HCT116 (cell line): ENCODE data around the gene CARNS1. TPM values are rescaled to one million over a fixed set of nuclear protein-coding genes. Genes with fewer than 3 reads are reported as not detected.

Experiments used
- ATAC-seq: fragments of 200-7000 bp; cut with Tn5 transposase; 2 replicates; pipeline ENCODE4 v1.9.1; 2020; ENCODE audit warnings: mild to moderate bottlenecking, moderate library complexity
- BruUV-seq: library from RNA; stranded (reverse); fragments of 400-500 nt; replicated peaks from 2 replicates; lab custom pipeline; 2021; lab: Mats Ljungman, UMichigan
- CTCF ChIA-PET: fragments of 300-600 bp; sonication (Branson Sonifier 250); formaldehyde crosslinking; loops from one replicate; lab custom pipeline; 2021; ENCODE audit warnings: antibody characterized with exemption; lab: Charles Lee
- POLR2A ChIA-PET: fragments of 300-600, 350-600 bp; sonication (Branson Sonifier 250); formaldehyde crosslinking; loops from one replicate; lab custom pipeline; 2021; ENCODE audit warnings: antibody characterized with exemption; lab: Charles Lee
- RAD21 ChIA-PET, 2 experiments: fragments of 300-600 bp; sonication (Branson Sonifier 250); formaldehyde crosslinking; loops; one replicate each; lab custom pipeline; 2023; ENCODE audit warnings: low total read pairs in 2 of 2; ENCODE audit not compliant: uncharacterized antibody in 2 of 2, unreplicated experiment in 2 of 2, low non-redundant PET in 1 of 2; lab: Charles Lee
- DNase-seq: peaks from one replicate; pipeline ENCODE4 v3.0.0-alpha.2; 2010; ENCODE audit warnings: low read depth, low spot score
- H2AFZ ChIP-seq: fragments of 200-600 bp; shearing (Covaris generic), sonication (generic); 2 replicates; pipeline ENCODE4 v1.6.1; 2017; ENCODE audit warnings: low read depth, mixed run types, mixed read lengths, antibody characterized with exemption, low read length; ENCODE audit not compliant: poor library complexity, severe bottlenecking
- H3K27ac ChIP-seq: 2 replicates; pipeline ENCODE4 v1.5.1; 2012; ENCODE audit warnings: low read depth, low read length
- H3K27me3 ChIP-seq: fragments of 200-600 bp; sonication (generic); 2 replicates; pipeline ENCODE4 v1.6.1; 2016; ENCODE audit warnings: mixed run types, low read length, mixed read lengths; ENCODE audit not compliant: insufficient read depth
- H3K36me3 ChIP-seq, 2 experiments: fragments of 200-500 bp in 1 of 2; fragments of 200-600 bp in 1 of 2; sonication (Bioruptor generic) in 1 of 2; sonication (generic) in 1 of 2; 2 replicates each; pipeline versions ENCODE4 v1.5.1 to v1.6.1; 2014 to 2016; ENCODE audit warnings: low read length in 2 of 2, inconsistent platforms in 1 of 2, mixed read lengths in 1 of 2, mixed run types in 1 of 2; ENCODE audit not compliant: insufficient read depth in 2 of 2, control insufficient read depth in 1 of 2
- H3K4me1 ChIP-seq, 2 experiments: fragments of 200-600 bp in 1 of 2; sonication (generic) in 1 of 2; 2 replicates each; pipeline versions ENCODE4 v1.5.1 to v1.6.1; 2012 to 2017; ENCODE audit warnings: low read length in 2 of 2, inconsistent platforms in 1 of 2, mild to moderate bottlenecking in 1 of 2, mixed read lengths in 1 of 2, mixed run types in 1 of 2, moderate library complexity in 1 of 2; ENCODE audit not compliant: insufficient read depth in 2 of 2, control insufficient read depth in 1 of 2
- H3K4me2 ChIP-seq: fragments of 200-600 bp; sonication (generic); 2 replicates; pipeline ENCODE4 v1.6.1; 2017; ENCODE audit warnings: mixed run types, low read length, mixed read lengths
- H3K4me3 ChIP-seq, 2 experiments: fragments of 200-600 bp in 1 of 2; sonication (generic) in 1 of 2; replicated peaks in 1 of 2; 2 replicates each; pipeline ENCODE4 v1.5.1; 2011 to 2016; ENCODE audit warnings: low read length in 2 of 2, control low read depth in 1 of 2, low read depth in 1 of 2, mild to moderate bottlenecking in 1 of 2, mixed read lengths in 1 of 2, mixed run types in 1 of 2
- H3K79me2 ChIP-seq: fragments of 200-600 bp; sonication (generic); 2 replicates; pipeline ENCODE4 v1.6.1; 2017; ENCODE audit warnings: mild to moderate bottlenecking, mixed run types, low read length, moderate library complexity, mixed read lengths; ENCODE audit not compliant: insufficient read depth
- H3K9ac ChIP-seq: fragments of 200-600 bp; sonication (generic); 2 replicates; pipeline ENCODE4 v1.6.1; 2016; ENCODE audit warnings: low read length, mixed read lengths
- H3K9me2 ChIP-seq: fragments of 200-600 bp; sonication (generic), shearing (Covaris generic); 2 replicates; pipeline ENCODE4 v1.6.1; 2017; ENCODE audit warnings: mixed run types, mild to moderate bottlenecking, moderate library complexity; ENCODE audit not compliant: insufficient read depth
- H3K9me3 ChIP-seq, 2 experiments: fragments of 200-500 bp in 1 of 2; fragments of 200-600 bp in 1 of 2; sonication (Bioruptor generic) in 1 of 2; sonication (generic) in 1 of 2; 2 replicates each; pipeline ENCODE4 v1.6.1; 2014 to 2017; ENCODE audit warnings: low read length in 2 of 2, mixed read lengths in 2 of 2, inconsistent platforms in 1 of 2, low read depth in 1 of 2, mild to moderate bottlenecking in 1 of 2, mixed run types in 1 of 2, moderate library complexity in 1 of 2; ENCODE audit not compliant: control insufficient read depth in 1 of 2, insufficient read depth in 1 of 2
- H4K20me1 ChIP-seq: fragments of 200-600 bp; sonication (generic), shearing (Covaris generic); 2 replicates; pipeline ENCODE4 v1.6.1; 2017; ENCODE audit warnings: mixed run types, mild to moderate bottlenecking, moderate library complexity; ENCODE audit not compliant: insufficient read depth
- RAD21 ChIP-seq: IDR thresholded peaks from 2 replicates; pipeline ENCODE4 v1.6.1; 2012; ENCODE audit warnings: low read depth, mild to moderate bottlenecking
- SIN3A ChIP-seq: IDR thresholded peaks from 2 replicates; pipeline ENCODE4 v1.6.1; 2012; ENCODE audit warnings: low read depth
- SRF ChIP-seq: IDR thresholded peaks from 2 replicates; pipeline ENCODE4 v1.6.1; 2012; ENCODE audit warnings: low read depth
- TCF7L2 ChIP-seq: IDR thresholded peaks from 2 replicates; pipeline ENCODE4 v1.7.0; 2011; ENCODE audit warnings: borderline replicate concordance, inconsistent platforms; ENCODE audit not compliant: insufficient read depth, insufficient read length; ENCODE audit errors: extremely low read depth
- YY1 ChIP-seq: IDR thresholded peaks from 2 replicates; pipeline ENCODE4 v1.6.1; 2011; ENCODE audit warnings: low read length, low read depth, moderate library complexity, mild to moderate bottlenecking; ENCODE audit not compliant: insufficient replicate concordance; ENCODE audit errors: extremely low read depth
- ZNF274 ChIP-seq: fragments of 200-500 bp; sonication (Bioruptor generic); IDR thresholded peaks from 2 replicates; pipeline ENCODE4 v1.6.1; 2014; ENCODE audit warnings: mild to moderate bottlenecking, low read depth, low read length, inconsistent platforms
- intact Hi-C: fragments of 100-400 bp; cut with micrococcal nuclease; formaldehyde crosslinking; loops from 2 replicates; pipeline ENCODE4 v1.10.0; 2022
- total RNA-seq: library from RNA; stranded (reverse); gene quantifications from one replicate; pipeline ENCODE4 v1.2.1, GENCODE V29; 2021; ENCODE audit not compliant: unreplicated experiment
- TF ChIP-seq, protein P1 (sequence below): IDR thresholded peaks from 2 replicates; pipeline ENCODE4 v1.6.1; 2012; ENCODE audit warnings: low read depth
- TF ChIP-seq, protein P2 (sequence below): IDR thresholded peaks from 2 replicates; pipeline ENCODE4 v1.6.1; 2011; ENCODE audit warnings: mild to moderate bottlenecking, low read length, moderate library complexity; ENCODE audit not compliant: insufficient replicate concordance; ENCODE audit errors: extremely low read depth

The CARNS1 gene
- total RNA-seq, 1 experiment from 2014 or later = 1.0 TPM

DNA sequence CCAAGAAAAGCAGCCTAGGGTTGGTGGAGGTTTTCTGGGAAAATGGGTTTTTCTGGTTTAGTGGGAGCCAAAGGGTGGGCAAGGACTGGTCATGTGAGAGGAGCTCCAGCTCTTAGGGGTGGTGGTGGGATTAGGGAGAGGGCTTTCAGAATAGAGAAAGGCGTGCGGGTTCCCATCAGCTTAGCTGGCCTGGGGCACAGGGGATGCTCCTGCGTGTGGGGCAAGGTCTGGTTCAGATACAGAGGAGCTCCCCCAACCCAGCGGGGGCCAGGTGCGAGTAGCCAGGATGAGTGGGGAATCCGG is 52.9 kb downstream of the CARNS1 start:
- Histone ChIP-seq H3K36me3 (no peaks in the 10 kb centered on the region), H2AFZ (no peak overlapping the region), H3K27me3 (no peaks in the 10 kb centered on the region), H4K20me1 (no peaks in the 10 kb centered on the region), H3K79me2 (peaks cover 15% of the 10 kb centered on the region; the same call in 1 of the 2 replicates), H3K4me3 (peak overlapping the region; percentile 82 to 95), H3K4me2 (peak overlapping the region; percentile 100), H3K9me2 (no peaks in the 10 kb centered on the region), H3K9me3 (no peaks in the 10 kb centered on the region), H3K9ac (peak overlapping the region; percentile 95), H3K27ac (peak overlapping the region; percentile 88), H3K4me1 (peaks cover 29 to 50% of the 10 kb centered on the region in 2 experiments)
- ChIA-PET CTCF (interaction anchor here (1.9 kb wide), 1 partner anchor 67 kb away, joined by 8 read pairs; the partner anchor contains the start of gene PPP1CA), POLR2A (interaction anchor here (1.0 to 2.1 kb wide), 5 partner anchors 12 to 114 kb away, joined by 3 to 9 read pairs (median 3); partner anchors contain the start of genes AIP and RAD9A), RAD21 (interaction anchor here in 1 of 2 experiments (1.4 to 2.2 kb wide), 2 partner anchors 67 to 86 kb away, joined by 3 to 6 read pairs; partner anchors contain the start of gene PPP1CA)
- intact Hi-C loops = loop anchor here (2.0 to 5.0 kb wide), 2 partner anchors 66 to 116 kb away; partner anchors contain the start of gene POLD4
- DNase-seq = no peak
- no TSS peak for BruUV-seq
- TF ChIP-seq, protein P1, sequence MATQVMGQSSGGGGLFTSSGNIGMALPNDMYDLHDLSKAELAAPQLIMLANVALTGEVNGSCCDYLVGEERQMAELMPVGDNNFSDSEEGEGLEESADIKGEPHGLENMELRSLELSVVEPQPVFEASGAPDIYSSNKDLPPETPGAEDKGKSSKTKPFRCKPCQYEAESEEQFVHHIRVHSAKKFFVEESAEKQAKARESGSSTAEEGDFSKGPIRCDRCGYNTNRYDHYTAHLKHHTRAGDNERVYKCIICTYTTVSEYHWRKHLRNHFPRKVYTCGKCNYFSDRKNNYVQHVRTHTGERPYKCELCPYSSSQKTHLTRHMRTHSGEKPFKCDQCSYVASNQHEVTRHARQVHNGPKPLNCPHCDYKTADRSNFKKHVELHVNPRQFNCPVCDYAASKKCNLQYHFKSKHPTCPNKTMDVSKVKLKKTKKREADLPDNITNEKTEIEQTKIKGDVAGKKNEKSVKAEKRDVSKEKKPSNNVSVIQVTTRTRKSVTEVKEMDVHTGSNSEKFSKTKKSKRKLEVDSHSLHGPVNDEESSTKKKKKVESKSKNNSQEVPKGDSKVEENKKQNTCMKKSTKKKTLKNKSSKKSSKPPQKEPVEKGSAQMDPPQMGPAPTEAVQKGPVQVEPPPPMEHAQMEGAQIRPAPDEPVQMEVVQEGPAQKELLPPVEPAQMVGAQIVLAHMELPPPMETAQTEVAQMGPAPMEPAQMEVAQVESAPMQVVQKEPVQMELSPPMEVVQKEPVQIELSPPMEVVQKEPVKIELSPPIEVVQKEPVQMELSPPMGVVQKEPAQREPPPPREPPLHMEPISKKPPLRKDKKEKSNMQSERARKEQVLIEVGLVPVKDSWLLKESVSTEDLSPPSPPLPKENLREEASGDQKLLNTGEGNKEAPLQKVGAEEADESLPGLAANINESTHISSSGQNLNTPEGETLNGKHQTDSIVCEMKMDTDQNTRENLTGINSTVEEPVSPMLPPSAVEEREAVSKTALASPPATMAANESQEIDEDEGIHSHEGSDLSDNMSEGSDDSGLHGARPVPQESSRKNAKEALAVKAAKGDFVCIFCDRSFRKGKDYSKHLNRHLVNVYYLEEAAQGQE = no peak
- no peak for TF ChIP-seq TCF7L2
- TF ChIP-seq, protein P2, sequence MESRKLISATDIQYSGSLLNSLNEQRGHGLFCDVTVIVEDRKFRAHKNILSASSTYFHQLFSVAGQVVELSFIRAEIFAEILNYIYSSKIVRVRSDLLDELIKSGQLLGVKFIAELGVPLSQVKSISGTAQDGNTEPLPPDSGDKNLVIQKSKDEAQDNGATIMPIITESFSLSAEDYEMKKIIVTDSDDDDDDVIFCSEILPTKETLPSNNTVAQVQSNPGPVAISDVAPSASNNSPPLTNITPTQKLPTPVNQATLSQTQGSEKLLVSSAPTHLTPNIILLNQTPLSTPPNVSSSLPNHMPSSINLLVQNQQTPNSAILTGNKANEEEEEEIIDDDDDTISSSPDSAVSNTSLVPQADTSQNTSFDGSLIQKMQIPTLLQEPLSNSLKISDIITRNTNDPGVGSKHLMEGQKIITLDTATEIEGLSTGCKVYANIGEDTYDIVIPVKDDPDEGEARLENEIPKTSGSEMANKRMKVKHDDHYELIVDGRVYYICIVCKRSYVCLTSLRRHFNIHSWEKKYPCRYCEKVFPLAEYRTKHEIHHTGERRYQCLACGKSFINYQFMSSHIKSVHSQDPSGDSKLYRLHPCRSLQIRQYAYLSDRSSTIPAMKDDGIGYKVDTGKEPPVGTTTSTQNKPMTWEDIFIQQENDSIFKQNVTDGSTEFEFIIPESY = no peak
- TF ChIP-seq RAD21 = no peak
- no peak for TF ChIP-seq SIN3A
- no peak for TF ChIP-seq ZNF274
- no peak for TF ChIP-seq SRF
- TF ChIP-seq YY1 = no peak
- peak; percentile 0; the same call in 1 of the 2 replicates for ATAC-seq
